GM19452 (cell line): ENCODE data around the gene FADS3.

Source experiments
- ATAC-seq: cut with Tn5 transposase; IDR thresholded peaks from one replicate; pipeline ENCODE4 v1.9.1; 2021; ENCODE audit not compliant: unreplicated experiment

FADS3 gene

GRCh38 chr11:61891331-61892084, at the start of gene FADS3:
Gene FADS3 (minus strand): TSS chr11:61891545. CDS start chr11:61891381, 164 bp downstream.
- no peak for ATAC-seq

GRCh38 chr11:61940466-61940865, 49.1 kb upstream of the FADS3 start:
- no peak for ATAC-seq

GRCh38 chr11:61935861-61936260, 44.5 kb upstream of the FADS3 start:
- ATAC-seq = no peak

- ATAC-seq = no peak
Observed at GRCh38 chr11:61930933-61931332, 39.6 kb upstream of the FADS3 start.

GRCh38 chr11:61928606-61929005, 37.3 kb upstream of the FADS3 start:
- no peak for ATAC-seq

GRCh38 chr11:61927501-61927900, 36.2 kb upstream of the FADS3 start:
- no peak for ATAC-seq

- no peak for ATAC-seq
Observed at GRCh38 chr11:61926235-61926634, 34.9 kb upstream of the FADS3 start.

- ATAC-seq = no peak
Observed at GRCh38 chr11:61925736-61926135, 34.4 kb upstream of the FADS3 start.

GRCh38 chr11:61924064-61924455, 32.7 kb upstream of the FADS3 start:
- ATAC-seq = no peak

- no peak for ATAC-seq
Observed at GRCh38 chr11:61923166-61924063, 32.1 kb upstream of the FADS3 start.

- no peak for ATAC-seq
Observed at GRCh38 chr11:61922539-61922938, 31.2 kb upstream of the FADS3 start.

- ATAC-seq = no peak
Observed at GRCh38 chr11:61921446-61921845, 30.1 kb upstream of the FADS3 start.

- no peak for ATAC-seq
Observed at GRCh38 chr11:61919705-61920631, 28.6 kb upstream of the FADS3 start.

GRCh38 chr11:61918938-61919704, 27.8 kb upstream of the FADS3 start:
- ATAC-seq = no peak

- ATAC-seq = no peak
Observed at GRCh38 chr11:61918251-61918937, 27.0 kb upstream of the FADS3 start.

- no peak for ATAC-seq
Observed at GRCh38 chr11:61917334-61918109, 26.2 kb upstream of the FADS3 start, which contains the start of gene RAB3IL1. Gene RAB3IL1 (minus strand): TSS chr11:61917566. CDS start chr11:61917367, 199 bp downstream.

- ATAC-seq = no peak
Observed at GRCh38 chr11:61916737-61917333, 25.5 kb upstream of the FADS3 start.

- ATAC-seq = no peak
Observed at GRCh38 chr11:61914471-61915171, 23.3 kb upstream of the FADS3 start.
